GM18526 (cell line): ENCODE results near the gene TMEM63B.

ENCODE experiments used
- POLR2A ChIP-seq: IDR thresholded peaks from 3 replicates; pipeline ENCODE4 v1.6.1; 2011; ENCODE audit not compliant: insufficient read length; ENCODE audit errors: extremely low read depth

TMEM63B gene

DNA sequence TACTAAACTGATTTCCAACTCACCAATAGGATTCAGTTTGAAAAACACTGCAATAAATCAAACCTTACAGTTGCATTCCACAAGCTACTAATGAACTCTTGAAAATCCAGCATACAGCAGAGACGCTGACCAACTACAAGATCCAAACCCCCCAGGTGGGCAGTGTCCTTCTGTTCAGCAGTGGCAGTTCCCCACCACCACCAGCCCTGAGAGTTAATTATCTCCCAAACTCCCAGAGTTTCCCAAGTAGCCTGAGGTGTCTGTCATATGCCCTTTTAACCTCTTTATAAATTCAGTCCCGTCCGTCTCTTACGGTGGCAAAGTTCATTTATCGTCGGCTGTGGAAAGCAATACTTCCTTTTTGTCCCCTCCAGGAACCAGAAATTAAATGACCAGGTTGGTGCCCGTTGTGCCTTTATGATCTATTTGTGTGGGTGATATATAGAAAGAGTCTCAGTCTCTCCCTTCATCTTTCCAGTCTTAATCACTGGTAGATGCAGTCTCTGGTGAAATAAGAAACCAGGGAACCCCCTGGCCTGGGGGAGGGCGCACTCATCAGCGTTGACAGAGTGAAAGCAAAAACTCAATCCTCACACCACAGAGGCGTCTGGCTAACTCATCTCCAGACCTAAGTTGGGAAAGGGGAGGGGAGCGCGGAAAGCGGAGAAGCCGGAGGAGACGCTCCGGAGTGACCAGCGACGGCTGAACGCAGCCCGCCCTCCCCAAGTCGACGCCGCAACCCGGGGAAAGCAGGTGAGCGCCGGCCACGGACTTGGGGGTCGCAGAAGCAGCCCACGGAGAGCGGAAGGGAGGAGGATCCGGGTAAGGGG is 819 bp upstream of the TMEM63B start:
- no peak for TF ChIP-seq POLR2A

DNA sequence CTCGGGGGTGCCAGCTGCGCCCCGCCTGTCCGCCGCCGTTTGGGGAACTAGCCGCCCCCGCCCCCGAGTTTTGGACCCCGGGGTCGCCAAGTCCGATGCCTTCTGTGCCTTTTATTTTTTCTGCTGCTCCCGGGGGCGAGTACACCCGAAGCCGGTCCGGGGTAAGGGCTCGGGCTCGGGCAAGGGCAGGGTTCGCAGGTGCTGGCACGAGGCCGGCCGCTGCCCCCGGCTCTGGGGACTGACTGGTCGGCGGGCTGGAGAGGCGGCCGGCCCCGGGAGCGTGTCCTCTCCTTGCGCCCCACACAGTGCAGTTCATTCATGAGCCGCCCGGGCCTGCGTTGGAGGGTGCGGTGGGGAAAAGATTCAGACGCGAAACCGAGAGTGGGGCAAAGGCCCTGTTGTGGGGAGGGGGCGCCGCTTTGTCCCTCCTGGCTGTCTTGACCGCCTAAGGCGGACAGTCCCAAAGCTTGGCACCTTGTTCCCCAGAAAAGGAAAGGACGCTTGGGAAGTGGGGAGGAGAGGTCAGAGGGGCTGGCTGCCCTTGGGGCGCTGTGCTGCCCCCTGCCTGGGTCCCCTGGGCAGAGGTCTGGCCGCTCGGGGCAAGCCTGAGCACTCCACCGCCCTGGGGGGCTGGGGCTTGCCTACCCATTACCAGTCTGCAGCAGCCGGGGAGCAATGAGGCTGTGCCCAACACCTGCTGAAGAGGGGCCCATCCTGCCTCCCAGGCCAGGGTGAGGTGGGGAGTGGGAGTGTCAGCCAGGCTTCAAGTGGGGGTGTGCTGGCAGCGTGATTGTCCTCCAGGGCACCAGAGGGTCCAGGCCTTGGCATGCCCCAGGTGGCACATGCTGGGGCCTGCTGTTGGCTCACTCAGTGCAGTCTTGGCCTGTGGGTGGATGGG is 915 bp downstream of the TMEM63B start:
- no peak for TF ChIP-seq POLR2A

DNA sequence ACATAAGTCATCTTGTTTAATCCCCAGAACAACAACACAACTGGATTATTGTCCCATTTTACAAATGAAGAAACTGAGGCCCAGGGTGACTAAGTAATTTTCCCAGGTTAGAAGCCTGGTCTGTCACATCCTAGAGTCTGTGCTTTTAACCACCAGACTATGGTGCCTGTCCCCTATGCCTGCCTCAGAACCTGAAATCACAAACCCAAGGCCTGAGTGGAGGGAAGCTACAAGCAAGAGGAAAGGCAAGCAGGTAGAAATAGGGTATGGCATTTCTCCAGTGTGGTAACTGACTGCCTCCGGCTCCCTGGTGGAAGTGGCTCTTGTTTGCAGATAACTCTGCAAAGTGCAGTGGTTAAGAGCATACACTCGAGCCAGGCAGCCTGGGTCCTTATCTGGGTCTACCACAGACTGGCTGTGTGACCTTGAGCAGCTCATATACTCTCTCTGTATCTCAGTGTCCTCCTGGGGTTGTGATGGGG is 2.5 kb downstream of the TMEM63B start:
- no peak for TF ChIP-seq POLR2A

DNA sequence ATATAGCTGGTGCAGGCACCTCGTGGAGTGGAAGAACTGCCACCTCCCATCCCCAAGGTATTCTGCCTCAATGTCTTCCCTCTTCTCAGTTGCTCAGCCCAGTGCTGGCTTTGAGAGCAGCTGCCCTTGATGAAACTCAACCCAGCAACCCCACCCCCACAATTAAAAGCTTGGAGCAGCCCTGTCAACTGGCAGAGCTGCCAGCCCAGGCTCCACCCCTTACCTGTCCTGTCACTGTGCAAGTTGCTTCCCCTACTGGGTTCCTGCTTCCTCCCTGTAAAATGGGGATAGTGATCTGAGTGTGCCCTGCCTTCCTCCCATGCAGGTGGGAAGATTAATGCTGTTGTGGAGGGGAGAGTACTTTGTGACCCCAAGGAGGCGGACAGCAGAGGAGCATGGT is 4.5 kb downstream of the TMEM63B start:
- no peak for TF ChIP-seq POLR2A

- no peak for TF ChIP-seq POLR2A
Measured at GRCh38 chr6:44132476-44132875, 5.1 kb downstream of the TMEM63B start.

GRCh38 chr6:44133003-44133931 is 5.9 kb downstream of the TMEM63B start:
- TF ChIP-seq POLR2A = no peak

DNA sequence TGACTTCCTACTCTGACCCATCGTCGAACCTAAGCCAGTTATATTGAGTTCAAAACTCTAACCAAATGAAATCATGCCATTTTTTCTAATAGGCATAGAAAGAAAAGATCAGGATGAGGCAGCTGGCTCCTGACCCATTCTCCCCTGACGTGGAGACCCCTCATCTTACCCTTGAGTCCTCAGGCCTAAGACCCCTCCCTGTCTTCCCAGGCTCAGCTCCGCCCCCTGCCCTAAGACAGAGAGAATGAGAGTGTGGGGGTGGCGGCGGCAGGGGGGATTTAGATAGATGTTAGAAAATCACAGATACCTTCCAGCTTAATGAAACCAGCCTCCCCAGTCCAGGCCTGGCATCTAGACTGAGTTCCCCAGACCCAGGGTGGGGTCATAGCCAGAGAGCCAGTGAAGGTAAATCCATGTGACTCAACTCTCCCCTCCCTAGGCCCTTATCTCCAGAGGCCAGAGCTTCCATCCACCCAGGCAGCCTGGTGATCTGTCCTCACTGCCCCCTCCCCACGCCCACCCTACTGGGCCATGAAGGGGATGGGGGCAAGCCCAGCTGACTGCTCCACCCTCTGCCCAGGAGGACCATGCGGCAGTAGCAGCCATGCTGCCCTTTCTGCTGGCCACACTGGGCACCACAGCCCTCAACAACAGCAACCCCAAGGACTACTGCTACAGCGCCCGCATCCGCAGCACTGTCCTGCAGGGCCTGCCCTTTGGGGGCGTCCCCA is 6.8 kb downstream of the TMEM63B start:
- TF ChIP-seq POLR2A = no peak

DNA sequence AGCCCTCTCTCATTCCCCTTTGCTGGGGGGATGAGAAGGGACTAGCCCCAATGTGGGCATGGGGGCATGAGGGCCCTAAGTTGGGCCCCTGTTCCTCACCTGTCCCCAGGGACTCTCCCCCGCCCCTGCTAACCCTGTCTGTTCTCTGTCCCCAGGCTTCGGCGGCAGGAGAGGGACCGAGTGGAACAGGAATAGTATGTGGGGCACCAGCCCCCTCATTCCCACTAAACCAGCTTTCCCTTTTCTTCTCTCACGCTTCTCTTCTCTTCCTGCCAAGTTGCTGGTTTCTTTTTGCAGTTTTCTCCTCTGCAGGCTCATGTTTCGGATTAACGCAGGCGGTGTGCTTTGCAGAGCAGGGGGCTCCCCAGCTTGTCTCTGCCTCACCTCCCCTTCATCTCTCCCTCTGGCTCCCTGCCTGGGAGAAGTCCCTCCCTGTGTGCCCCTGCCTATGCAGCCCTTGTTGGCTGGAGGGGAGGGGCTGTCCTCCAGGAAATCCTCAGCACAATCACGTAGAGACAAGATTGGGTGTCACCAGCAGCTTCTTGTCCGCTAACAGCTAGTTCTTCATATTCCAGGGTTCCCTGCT is 7.9 kb downstream of the TMEM63B start:
- no peak for TF ChIP-seq POLR2A

GRCh38 chr6:44135875-44136274 is 8.5 kb downstream of the TMEM63B start:
- no peak for TF ChIP-seq POLR2A

- no peak for TF ChIP-seq POLR2A
Measured at GRCh38 chr6:44138717-44139350, 11.5 kb downstream of the TMEM63B start.

- TF ChIP-seq POLR2A = no peak
Measured at GRCh38 chr6:44139351-44139743, 12.0 kb downstream of the TMEM63B start.

DNA sequence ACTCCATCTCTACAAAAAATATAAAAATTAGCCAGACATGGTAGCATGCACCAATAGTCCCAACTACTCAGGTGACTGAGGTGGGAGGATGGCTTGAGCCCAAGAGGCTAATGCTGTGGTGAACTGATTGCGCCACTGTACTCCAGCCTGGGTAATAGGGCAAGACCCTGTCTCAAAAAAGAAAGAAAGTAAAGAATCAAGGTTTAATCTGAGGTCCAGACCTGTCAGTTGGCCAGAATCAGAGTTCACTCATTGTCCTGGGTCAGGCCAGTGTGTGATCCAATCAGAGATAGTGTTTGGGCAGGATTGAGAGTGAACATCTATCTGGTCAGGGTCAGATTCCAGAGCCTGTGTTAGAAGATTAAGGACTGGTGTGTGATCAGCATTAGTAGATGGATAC is 15.5 kb downstream of the TMEM63B start:
- TF ChIP-seq POLR2A = no peak

DNA sequence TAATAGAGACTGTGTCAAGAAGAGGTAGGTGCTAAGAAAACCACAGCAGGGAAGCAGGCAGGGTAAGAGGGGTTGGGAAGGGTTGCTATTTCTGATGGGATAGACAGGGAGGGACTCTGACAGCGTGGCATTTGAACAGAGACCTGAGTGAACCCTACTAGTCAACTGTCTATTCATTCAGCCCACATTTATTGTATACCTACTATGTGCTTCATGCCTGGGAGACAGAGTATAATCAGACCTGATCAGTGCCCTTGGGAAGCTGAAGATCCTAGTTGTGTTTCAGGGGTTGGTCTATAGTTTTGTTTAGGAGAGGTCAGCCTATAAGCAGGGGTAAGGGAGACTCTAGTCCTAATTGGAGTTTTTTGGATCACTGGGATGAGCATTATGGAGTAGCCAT is 16.4 kb downstream of the TMEM63B start:
- TF ChIP-seq POLR2A = no peak

GRCh38 chr6:44145839-44146238 is 18.5 kb downstream of the TMEM63B start:
- TF ChIP-seq POLR2A = no peak

DNA sequence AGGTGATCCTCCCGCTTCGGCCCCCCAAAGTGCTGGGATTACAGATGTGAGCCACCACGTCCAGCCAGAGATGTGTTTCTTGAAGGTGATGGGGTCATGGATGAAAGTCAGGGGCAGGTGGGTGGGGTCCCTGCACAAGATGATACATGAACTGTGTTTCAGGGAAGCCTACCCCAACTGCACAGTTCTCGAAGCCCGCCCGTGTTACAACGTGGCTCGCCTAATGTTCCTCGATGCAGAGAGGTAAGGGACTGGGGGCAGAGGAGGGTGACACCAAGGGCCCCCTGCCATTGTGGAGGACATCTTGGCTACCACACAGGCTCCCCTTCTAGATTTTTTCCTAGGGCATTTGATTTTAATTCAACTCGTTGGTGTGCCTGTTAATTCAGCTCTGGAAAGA is 19.3 kb downstream of the TMEM63B start:
- no peak for TF ChIP-seq POLR2A
